GM12878 (cell line): ENCODE results near the gene RGS19. TPM values are rescaled to one million over a fixed set of nuclear protein-coding genes. Genes with fewer than 3 reads are reported as not detected.

Experiments used
- ATAC-seq: fragments of 200-7000 bp; cut with Tn5 transposase; 3 replicates; pipeline ENCODE4 v1.9.1; 2020; ENCODE audit warnings: mild to moderate bottlenecking, moderate library complexity
- BruUV-seq: library from RNA; stranded (reverse); fragments of 400-500 nt; replicated peaks from 2 replicates; lab custom pipeline; 2021; lab: Mats Ljungman, UMichigan
- CTCF ChIA-PET: fragments of 300-600 bp; sonication (Branson Sonifier 250); formaldehyde crosslinking; extraction: SDS; loops from one replicate; lab custom pipeline; 2021; ENCODE audit warnings: inconsistent platforms; lab: Yijun Ruan, JAX
- POLR2A ChIA-PET: fragments of 350-600 bp; formaldehyde crosslinking; extraction: SDS; loops from one replicate; lab custom pipeline; 2021; ENCODE audit warnings: inconsistent platforms; lab: Charles Lee
- RAD21 ChIA-PET: fragments of 300-600 bp; sonication (Branson Sonifier 250); formaldehyde crosslinking; loops from one replicate; lab custom pipeline; 2023; ENCODE audit warnings: antibody characterized with exemption; ENCODE audit not compliant: unreplicated experiment; lab: Charles Lee
- SMC1A ChIA-PET: fragments of 300-600 bp; sonication (Branson Sonifier 250); formaldehyde crosslinking; loops from one replicate; lab custom pipeline; 2023; ENCODE audit not compliant: unreplicated experiment, uncharacterized antibody; lab: Charles Lee
- DNase-seq: peaks from one replicate; pipeline ENCODE4 v3.0.0-alpha.2; 2011; ENCODE audit warnings: low read depth, low spot score
- FAIRE-seq: peaks from 3 replicates; lab custom pipeline; 2011; peaks lifted over from hg19 to GRCh38; lab: Jason Lieb, UNC
- H2AFZ ChIP-seq: 2 replicates; pipeline ENCODE4 v1.6.0; 2011; ENCODE audit warnings: low read depth, low read length, control low read depth; ENCODE audit not compliant: control insufficient read depth
- H3K27ac ChIP-seq: 2 replicates; pipeline ENCODE4 v1.5.1; 2011; ENCODE audit warnings: control low read depth; ENCODE audit not compliant: control insufficient read depth, insufficient read depth
- H3K27me3 ChIP-seq, 2 experiments: replicated peaks in 1 of 2; 2 replicates each; pipeline versions ENCODE4 v1.6.0 to v1.6.1; 2011; ENCODE audit warnings: low read length in 1 of 2; ENCODE audit not compliant: control insufficient read depth in 2 of 2, insufficient read depth in 2 of 2
- H3K36me3 ChIP-seq, 2 experiments: 2 replicates each; pipeline ENCODE4 v1.5.1; 2011; ENCODE audit warnings: low read length in 1 of 2; ENCODE audit not compliant: control insufficient read depth in 2 of 2, insufficient read depth in 2 of 2
- H3K4me1 ChIP-seq: 2 replicates; pipeline ENCODE4 v1.6.1; 2011; ENCODE audit warnings: mild to moderate bottlenecking, low read length, moderate library complexity, mixed read lengths; ENCODE audit not compliant: control insufficient read depth, insufficient read depth
- H3K4me2 ChIP-seq: 2 replicates; pipeline ENCODE4 v1.6.0; 2011; ENCODE audit warnings: control low read depth; ENCODE audit not compliant: control insufficient read depth, insufficient read depth
- H3K4me3 ChIP-seq: fragments of 200-600 bp; sonication (generic); 2 replicates; pipeline ENCODE4 v1.5.1; 2016
- H3K79me2 ChIP-seq: 2 replicates; pipeline ENCODE4 v1.6.0; 2011; ENCODE audit warnings: low read length; ENCODE audit not compliant: control insufficient read depth, insufficient read depth
- H3K9ac ChIP-seq: 2 replicates; pipeline ENCODE4 v1.8.0; 2011; ENCODE audit warnings: low read length, control low read depth, mixed read lengths; ENCODE audit not compliant: control insufficient read depth, insufficient read depth
- H3K9me3 ChIP-seq: replicated peaks from 3 replicates; pipeline ENCODE4 v1.5.1; 2011; ENCODE audit warnings: mild to moderate bottlenecking, low read length; ENCODE audit not compliant: control insufficient read depth, insufficient read depth
- H4K20me1 ChIP-seq: 2 replicates; pipeline ENCODE4 v1.6.0; 2011; ENCODE audit not compliant: control insufficient read depth, insufficient read depth
- CHD2 ChIP-seq: IDR thresholded peaks from 2 replicates; pipeline ENCODE4 v1.6.1; 2011; ENCODE audit warnings: low read depth, low read length, improper control_type of control experiment, borderline replicate concordance
- CTCF ChIP-seq, 3 experiments: IDR thresholded peaks in 2 of 3; conservative IDR thresholded peaks in 1 of 3; 2 replicates each; pipeline ENCODE4 v1.5.1; 2011; ENCODE audit warnings: low read depth in 3 of 3, low read length in 3 of 3, mild to moderate bottlenecking in 3 of 3, control low read depth in 2 of 3, moderate library complexity in 2 of 3, inconsistent platforms in 1 of 3, mixed read lengths in 1 of 3; ENCODE audit not compliant: control insufficient read depth in 2 of 3, insufficient read depth in 1 of 3; ENCODE audit errors: extremely low read depth in 1 of 3
- DPF2 ChIP-seq: fragments of 450-650 bp; IDR thresholded peaks from 2 replicates; pipeline ENCODE4 v1.6.1; 2017; ENCODE audit warnings: mild to moderate bottlenecking
- HDAC2 ChIP-seq: fragments of 200-600 bp; sonication (generic); IDR thresholded peaks from 2 replicates; pipeline ENCODE4 v1.6.1; 2017
- HSF1 ChIP-seq: fragments of 150-350 bp; IDR thresholded peaks from 2 replicates; pipeline ENCODE4 v1.6.1; 2014; ENCODE audit warnings: mild to moderate bottlenecking, low read depth, low read length
- MTA2 ChIP-seq: fragments of 450-650 bp; IDR thresholded peaks from 2 replicates; pipeline ENCODE4 v1.6.1; 2016; ENCODE audit warnings: low read depth, mild to moderate bottlenecking, moderate library complexity
- POLR2AphosphoS5 ChIP-seq: IDR thresholded peaks from 2 replicates; pipeline ENCODE4 v1.6.1; 2011; ENCODE audit warnings: mild to moderate bottlenecking, low read length, inconsistent platforms
- SP1 ChIP-seq: IDR thresholded peaks from one replicate; pipeline ENCODE4 v1.6.1; 2011; ENCODE audit warnings: low read depth, low read length
- SREBF2 ChIP-seq: IDR thresholded peaks from 2 replicates; pipeline ENCODE4 v1.6.1; 2012; ENCODE audit warnings: mild to moderate bottlenecking, low read length
- STAT3 ChIP-seq: IDR thresholded peaks from 2 replicates; pipeline ENCODE4 v1.6.1; 2011; ENCODE audit warnings: low read depth, low read length, improper control_type of control experiment
- ZBTB11 ChIP-seq: fragments of 450-650 bp; formaldehyde crosslinking; IDR thresholded peaks from 2 replicates; pipeline ENCODE4 v1.5.0; 2022; ENCODE audit warnings: mild to moderate bottlenecking, missing genetic modification characterization
- WGBS: methylation state at CpG from one replicate; pipeline ENCODE4 v1.1.6; 2016; ENCODE audit warnings: low lambda C conversion rate; ENCODE audit not compliant: insufficient replicate concordance, insufficient coverage; ENCODE audit errors: missing lambda C conversion rate; 5-methylcytosine and 5-hydroxymethylcytosine counted together
- in situ Hi-C: fragments of 300-500 bp; cut with MboI; formaldehyde crosslinking; loops from 9 replicates; pipeline ENCODE4 v1.14.3; 2018; ENCODE audit warnings: mixed read lengths
- intact Hi-C: fragments of 100-400 bp; cut with micrococcal nuclease; formaldehyde crosslinking; loops from one replicate; pipeline ENCODE4 v1.14.2; 2022; ENCODE audit not compliant: unreplicated experiment
- polyA plus RNA-seq, 11 experiments: library from polyadenylated mRNA; depleted of rRNA in 4 of 11; unstranded in 6 of 11; stranded (reverse) in 5 of 11; fragments of >200 nt; fragmentation: Nextera tagmentation in 4 of 11; fragmentation: Illumina TruSeq in 1 of 11; extraction: Ambion mirVana in 4 of 11; extraction: Trizol in 1 of 11; gene quantifications; 1 replicate in 1 of 11; 2 replicates in 10 of 11; pipeline versions ENCODE4 v1.2.1 to v1.2.3, GENCODE V29; 2011 to 2016; ENCODE audit warnings: inconsistent platforms in 2 of 11, missing spikeins in 2 of 11, low read depth in 1 of 11
- total RNA-seq, 4 experiments: library from RNA; depleted of rRNA in 3 of 4; stranded (reverse); fragments of >200 nt in 3 of 4; fragmentation: Illumina TruSeq in 1 of 4; extraction: Trizol in 1 of 4; gene quantifications; 2 replicates each; pipeline versions ENCODE4 v1.2.1 to v1.2.3, GENCODE V29; 2013 to 2021
- TF ChIP-seq, protein P1 (sequence below): fragments of 450-650 bp; IDR thresholded peaks from 2 replicates; pipeline ENCODE4 v1.6.1; 2017; ENCODE audit warnings: mild to moderate bottlenecking

RGS19 gene
- total and polyA plus RNA-seq, 10 of the 15 experiments (the other 5 are each of a cell fraction or from before 2014, with no cell fraction given): 0.82 to 62.4 (median 39.8) TPM

- TF ChIP-seq, protein P1, sequence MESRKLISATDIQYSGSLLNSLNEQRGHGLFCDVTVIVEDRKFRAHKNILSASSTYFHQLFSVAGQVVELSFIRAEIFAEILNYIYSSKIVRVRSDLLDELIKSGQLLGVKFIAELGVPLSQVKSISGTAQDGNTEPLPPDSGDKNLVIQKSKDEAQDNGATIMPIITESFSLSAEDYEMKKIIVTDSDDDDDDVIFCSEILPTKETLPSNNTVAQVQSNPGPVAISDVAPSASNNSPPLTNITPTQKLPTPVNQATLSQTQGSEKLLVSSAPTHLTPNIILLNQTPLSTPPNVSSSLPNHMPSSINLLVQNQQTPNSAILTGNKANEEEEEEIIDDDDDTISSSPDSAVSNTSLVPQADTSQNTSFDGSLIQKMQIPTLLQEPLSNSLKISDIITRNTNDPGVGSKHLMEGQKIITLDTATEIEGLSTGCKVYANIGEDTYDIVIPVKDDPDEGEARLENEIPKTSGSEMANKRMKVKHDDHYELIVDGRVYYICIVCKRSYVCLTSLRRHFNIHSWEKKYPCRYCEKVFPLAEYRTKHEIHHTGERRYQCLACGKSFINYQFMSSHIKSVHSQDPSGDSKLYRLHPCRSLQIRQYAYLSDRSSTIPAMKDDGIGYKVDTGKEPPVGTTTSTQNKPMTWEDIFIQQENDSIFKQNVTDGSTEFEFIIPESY: peak; percentile 87; the same call in 1 of the 2 replicates
- TF ChIP-seq HDAC2 (no peak), CHD2 (no peak), STAT3 (no peak)
Measured at GRCh38 chr20:64056889-64057627, 22.3 kb downstream of the RGS19 start (continued).

DNA sequence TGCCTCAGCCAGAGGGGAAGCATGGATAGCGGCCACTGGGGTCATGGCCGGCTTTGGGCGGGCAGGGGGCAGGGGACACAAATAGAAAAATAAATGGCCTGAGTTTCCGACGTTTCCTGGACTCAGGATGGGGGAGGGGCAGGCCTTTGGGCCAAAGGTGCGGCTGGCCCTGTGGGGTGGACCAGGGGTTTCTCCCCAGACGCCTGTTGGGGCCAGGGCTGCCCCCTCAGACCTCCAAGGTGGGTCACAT, 22.8 kb downstream of the RGS19 start:
- Histone ChIP-seq H3K4me3 (no peak overlapping the region), H3K36me3 (no peaks in the 10 kb centered on the region), H3K9me3 (no peaks in the 10 kb centered on the region), H3K27ac (peak overlapping the region; percentile 50), H3K79me2 (no peaks in the 10 kb centered on the region; the same call in none of the 2 replicates), H3K9ac (no peak overlapping the region), H3K4me2 (peak overlapping the region; percentile 90; the same call in 1 of the 2 replicates), H2AFZ (no peak overlapping the region), H3K4me1 (peaks cover 48% of the 10 kb centered on the region), H3K27me3 (no peaks in the 10 kb centered on the region; a peak in 1 of 4 replicates), H4K20me1 (no peaks in the 10 kb centered on the region)
- 65% methylated on average over 7 of the region's 7 CpGs for WGBS
- BruUV-seq: no TSS peak
- ChIA-PET POLR2A (interaction anchor here (0.6 to 2.6 kb wide), 5 partner anchors 17 to 77 kb away, joined by 3 to 28 read pairs (median 4); no protein-coding TSS in a partner anchor), RAD21 (interaction anchor here (1.3 to 7.1 kb wide), 5 partner anchors 16 to 75 kb away, joined by 3 to 78 read pairs (median 7); partner anchors contain the start of gene PRPF6), CTCF (interaction anchor here (0.9 to 9.2 kb wide), 6 partner anchors 10 to 192 kb away, joined by 3 to 108 read pairs (median 8); partner anchors contain the start of genes PRPF6, SAMD10 and TPD52L2), SMC1A (no interaction called here)
- FAIRE-seq (no peak), ATAC-seq (no peak), DNase-seq (no peak)
- in situ Hi-C loops (no loop called here), intact Hi-C loops (loop anchor here (2.0 to 10.0 kb wide), 4 partner anchors 18 to 192 kb away; partner anchors contain the start of genes ABHD16B, PRPF6, TPD52L2 and UCKL1)
- TF ChIP-seq SP1: no peak
- no peak for TF ChIP-seq POLR2AphosphoS5
- no peak for TF ChIP-seq MTA2
- no peak for TF ChIP-seq CTCF (IDR thresholded peaks at IDR 0.05 in 2 of 3, conservative IDR thresholded peaks at IDR 0.05 in 1 of 3; ENCODE audit: control insufficient read depth in 2 of 3, extremely low read depth in 1 of 3, insufficient read depth in 1 of 3, low read depth in 3 of 3, low read length in 3 of 3)
- TF ChIP-seq DPF2: no peak
- no peak for TF ChIP-seq HSF1
- no peak for TF ChIP-seq ZBTB11 (CRISPR knock-in tag)
- no peak for TF ChIP-seq SREBF2
